ENCODE data around the gene NUP85.
A peak's percentile ranks its signal among the peaks of the same experiment; 100 is the strongest.

DNA sequence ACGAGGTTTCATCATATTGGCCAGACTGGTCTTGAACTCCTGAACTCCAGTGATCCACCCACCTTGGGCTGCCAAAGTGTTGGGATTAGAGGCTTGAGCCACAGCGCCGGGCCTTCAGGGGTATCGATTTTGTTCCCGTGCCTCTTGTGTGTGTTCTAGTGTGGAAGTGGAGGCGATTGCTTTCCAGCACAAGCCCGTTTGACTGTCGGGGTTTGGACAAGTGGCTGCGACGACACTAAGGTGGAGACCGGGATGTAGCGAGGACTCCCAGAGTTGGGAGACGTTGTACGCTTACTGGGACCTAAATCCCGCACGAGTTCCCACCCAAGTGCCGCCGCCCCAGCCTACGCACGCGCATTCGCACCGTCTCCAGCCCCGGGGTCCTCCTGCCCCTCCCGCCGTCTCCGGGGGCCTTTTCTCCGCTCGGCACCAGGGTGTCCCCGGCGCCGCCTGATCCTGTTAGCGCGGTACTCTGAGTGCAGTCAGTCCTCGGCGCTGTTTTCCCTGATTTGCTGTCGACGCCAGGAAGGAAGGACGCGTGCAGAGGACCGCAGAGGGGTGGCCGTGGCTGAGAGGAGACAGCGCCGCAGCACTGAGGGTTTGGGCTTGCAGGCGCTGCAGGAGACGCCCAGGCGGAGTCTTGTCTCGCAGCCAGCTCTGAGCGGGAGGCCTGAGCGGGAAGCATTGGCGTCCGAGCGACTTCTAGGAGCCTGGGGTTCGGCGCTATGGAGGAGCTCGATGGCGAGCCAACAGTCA lies at the start of gene NUP85:
- TF ChIP-seq, protein P1, sequence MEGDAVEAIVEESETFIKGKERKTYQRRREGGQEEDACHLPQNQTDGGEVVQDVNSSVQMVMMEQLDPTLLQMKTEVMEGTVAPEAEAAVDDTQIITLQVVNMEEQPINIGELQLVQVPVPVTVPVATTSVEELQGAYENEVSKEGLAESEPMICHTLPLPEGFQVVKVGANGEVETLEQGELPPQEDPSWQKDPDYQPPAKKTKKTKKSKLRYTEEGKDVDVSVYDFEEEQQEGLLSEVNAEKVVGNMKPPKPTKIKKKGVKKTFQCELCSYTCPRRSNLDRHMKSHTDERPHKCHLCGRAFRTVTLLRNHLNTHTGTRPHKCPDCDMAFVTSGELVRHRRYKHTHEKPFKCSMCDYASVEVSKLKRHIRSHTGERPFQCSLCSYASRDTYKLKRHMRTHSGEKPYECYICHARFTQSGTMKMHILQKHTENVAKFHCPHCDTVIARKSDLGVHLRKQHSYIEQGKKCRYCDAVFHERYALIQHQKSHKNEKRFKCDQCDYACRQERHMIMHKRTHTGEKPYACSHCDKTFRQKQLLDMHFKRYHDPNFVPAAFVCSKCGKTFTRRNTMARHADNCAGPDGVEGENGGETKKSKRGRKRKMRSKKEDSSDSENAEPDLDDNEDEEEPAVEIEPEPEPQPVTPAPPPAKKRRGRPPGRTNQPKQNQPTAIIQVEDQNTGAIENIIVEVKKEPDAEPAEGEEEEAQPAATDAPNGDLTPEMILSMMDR (IDR thresholded peaks at IDR 0.05), result no peak
- peak; percentile 97 for TF ChIP-seq POLR2AphosphoS5 (IDR thresholded peaks at IDR 0.05; ENCODE audit: low read depth, low read length)
